Testis (tissue), 3 donors: ENCODE results near the gene NDFIP1. TPM values are rescaled to one million over a fixed set of nuclear protein-coding genes. Genes with fewer than 3 reads are reported as not detected.

Experiments used
- DNase-seq: peaks from one replicate; pipeline ENCODE4 v3.0.0-alpha.2; 2019
- H3K27ac ChIP-seq, 2 donors: fragments of 200-600 bp; sonication (generic); one replicate each; pipeline ENCODE4 v1.5.1; 2019
- H3K27me3 ChIP-seq: fragments of 200-600 bp; sonication (generic); one replicate; pipeline ENCODE4 v1.5.1; 2019
- H3K36me3 ChIP-seq: fragments of 200-600 bp; sonication (generic); one replicate; pipeline ENCODE4 v1.5.1; 2017; ENCODE audit warnings: low read depth; ENCODE audit errors: missing control alignments
- H3K4me1 ChIP-seq: fragments of 200-600 bp; sonication (generic); one replicate; pipeline ENCODE4 v1.5.1; 2019
- H3K4me3 ChIP-seq, 2 donors: fragments of 200-600 bp; sonication (generic); one replicate each; pipeline ENCODE4 v1.5.1; 2017 to 2019
- H3K9me3 ChIP-seq: fragments of 200-600 bp; sonication (generic); one replicate; pipeline ENCODE4 v1.5.1; 2017
- POLR2A ChIP-seq: fragments of 450-650 bp; IDR thresholded peaks from one replicate; pipeline ENCODE4 v1.6.1; 2017; ENCODE audit warnings: antibody characterized with exemption, mild to moderate bottlenecking, moderate library complexity
- WGBS, 2 donors: methylation state at CpG; one replicate each; pipeline ENCODE4 v1.1.5; 2018; 5-methylcytosine and 5-hydroxymethylcytosine counted together
- intact Hi-C: fragments of 100-400 bp; cut with DNase I; formaldehyde crosslinking; loops from one replicate; pipeline ENCODE4 v1.15.1; 2023; ENCODE audit warnings: low total_unique reads
- polyA plus RNA-seq: library from polyadenylated mRNA; stranded (reverse); fragments of 350-450 nt; fragmentation: Illumina TruSeq; extraction: RNeasy Lipid Tissue Mini Kit (QIAGEN cat#74804); gene quantifications from one replicate; pipeline ENCODE4 v1.2.3, GENCODE V29; 2014; ENCODE audit warnings: low read depth, low replicate concordance; ENCODE audit not compliant: insufficient read depth
- total RNA-seq, 2 donors: library from RNA; depleted of rRNA; stranded (reverse); fragments of >200 nt; gene quantifications; one replicate each; pipeline ENCODE4 v1.2.3, GENCODE V29; 2016
- TF ChIP-seq, protein P1 (sequence below), 3 experiments: fragments of 450-650 bp in 2 of 3; fragments of 200-600 bp in 1 of 3; sonication (generic) in 1 of 3; IDR thresholded peaks; one replicate each; pipeline ENCODE4 v1.5.1; 2016 to 2019; ENCODE audit warnings: antibody characterized with exemption in 3 of 3, mild to moderate bottlenecking in 2 of 3, moderate library complexity in 1 of 3

NDFIP1 gene
- total and polyA plus RNA-seq, 3 donors from 2014 or later = 88.7 to 319 (median 292) TPM

DNA sequence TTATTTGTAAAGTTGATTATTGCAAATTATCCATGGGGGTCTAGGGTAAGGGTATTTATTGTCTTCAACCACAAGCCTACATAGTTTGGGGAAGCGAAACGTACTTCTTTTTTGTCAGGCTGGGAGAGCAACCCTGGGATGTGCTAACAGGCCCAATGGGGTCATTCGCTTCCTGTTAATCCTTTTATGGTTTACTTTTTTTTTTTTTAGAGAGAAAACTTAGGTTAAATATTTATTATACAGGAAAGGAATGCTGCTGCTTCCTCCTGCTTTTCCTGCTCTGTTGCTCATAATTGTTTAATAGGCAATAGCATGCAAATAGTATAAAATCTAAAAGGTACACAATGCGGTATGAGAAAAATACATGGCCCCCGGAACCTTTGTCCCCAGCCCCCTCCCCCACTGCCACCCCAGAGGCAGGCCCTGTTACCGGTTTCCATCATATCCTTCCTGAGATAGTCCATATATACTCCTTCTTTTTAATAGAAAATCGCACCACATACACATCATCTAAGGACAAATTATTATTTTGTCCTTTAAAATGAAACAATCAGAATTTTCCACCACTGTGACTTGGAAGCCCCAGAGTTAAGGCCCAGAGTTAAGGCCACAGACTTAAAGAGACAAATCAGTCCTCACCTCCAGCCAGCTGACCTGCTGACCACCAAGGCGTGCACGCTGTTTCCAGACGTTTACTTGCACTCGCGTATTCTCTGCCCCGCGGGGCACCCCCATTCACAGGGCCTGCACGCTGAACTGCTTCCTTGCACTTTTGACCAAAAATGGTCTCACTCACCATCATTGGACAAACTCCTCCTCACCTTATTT lies 83.9 kb downstream of the NDFIP1 start:
- WGBS, 2 donors = 79 to 90% methylated on average over 15 of the region's 15 CpGs
- DNase-seq = no peak
- Histone ChIP-seq H3K27me3 (no peaks in the 10 kb centered on the region), H3K36me3 (no peaks in the 10 kb centered on the region), H3K4me1 (no peaks in the 10 kb centered on the region), H3K4me3 (no peak overlapping the region), H3K9me3 (no peaks in the 10 kb centered on the region), H3K27ac (no peak overlapping the region)
- TF ChIP-seq, protein P1, sequence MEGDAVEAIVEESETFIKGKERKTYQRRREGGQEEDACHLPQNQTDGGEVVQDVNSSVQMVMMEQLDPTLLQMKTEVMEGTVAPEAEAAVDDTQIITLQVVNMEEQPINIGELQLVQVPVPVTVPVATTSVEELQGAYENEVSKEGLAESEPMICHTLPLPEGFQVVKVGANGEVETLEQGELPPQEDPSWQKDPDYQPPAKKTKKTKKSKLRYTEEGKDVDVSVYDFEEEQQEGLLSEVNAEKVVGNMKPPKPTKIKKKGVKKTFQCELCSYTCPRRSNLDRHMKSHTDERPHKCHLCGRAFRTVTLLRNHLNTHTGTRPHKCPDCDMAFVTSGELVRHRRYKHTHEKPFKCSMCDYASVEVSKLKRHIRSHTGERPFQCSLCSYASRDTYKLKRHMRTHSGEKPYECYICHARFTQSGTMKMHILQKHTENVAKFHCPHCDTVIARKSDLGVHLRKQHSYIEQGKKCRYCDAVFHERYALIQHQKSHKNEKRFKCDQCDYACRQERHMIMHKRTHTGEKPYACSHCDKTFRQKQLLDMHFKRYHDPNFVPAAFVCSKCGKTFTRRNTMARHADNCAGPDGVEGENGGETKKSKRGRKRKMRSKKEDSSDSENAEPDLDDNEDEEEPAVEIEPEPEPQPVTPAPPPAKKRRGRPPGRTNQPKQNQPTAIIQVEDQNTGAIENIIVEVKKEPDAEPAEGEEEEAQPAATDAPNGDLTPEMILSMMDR (IDR thresholded peaks at IDR 0.05) = no peak
- no peak for TF ChIP-seq POLR2A
- intact Hi-C loops = no loop called here

DNA sequence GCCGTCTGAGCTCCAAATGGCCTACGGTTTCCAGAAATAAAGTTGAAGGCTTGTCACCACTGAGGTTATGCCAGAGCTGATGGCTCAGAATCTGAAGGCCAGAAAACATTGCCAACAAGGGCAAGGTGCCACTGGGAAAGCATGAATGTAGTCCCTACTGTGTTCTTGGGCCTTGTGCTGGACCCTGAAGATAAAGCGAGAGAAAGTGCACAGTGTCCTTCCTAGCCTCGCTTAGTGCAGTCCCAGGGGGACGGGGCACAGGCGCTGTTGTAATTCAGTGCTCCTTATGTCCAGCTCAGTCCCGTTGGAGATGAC lies 84.5 kb downstream of the NDFIP1 start:
- Histone ChIP-seq H3K36me3 (no peaks in the 10 kb centered on the region), H3K4me1 (no peaks in the 10 kb centered on the region), H3K27ac (no peak overlapping the region), H3K27me3 (no peaks in the 10 kb centered on the region), H3K9me3 (no peaks in the 10 kb centered on the region), H3K4me3 (no peak overlapping the region)
- DNase-seq = no peak
- TF ChIP-seq, protein P1 (IDR thresholded peaks at IDR 0.05) = no peak
- no peak for TF ChIP-seq POLR2A
- WGBS, 2 donors = 76 to 92% methylated on average over 6 to 7 of the region's 7 CpGs
- intact Hi-C loops = no loop called here

DNA sequence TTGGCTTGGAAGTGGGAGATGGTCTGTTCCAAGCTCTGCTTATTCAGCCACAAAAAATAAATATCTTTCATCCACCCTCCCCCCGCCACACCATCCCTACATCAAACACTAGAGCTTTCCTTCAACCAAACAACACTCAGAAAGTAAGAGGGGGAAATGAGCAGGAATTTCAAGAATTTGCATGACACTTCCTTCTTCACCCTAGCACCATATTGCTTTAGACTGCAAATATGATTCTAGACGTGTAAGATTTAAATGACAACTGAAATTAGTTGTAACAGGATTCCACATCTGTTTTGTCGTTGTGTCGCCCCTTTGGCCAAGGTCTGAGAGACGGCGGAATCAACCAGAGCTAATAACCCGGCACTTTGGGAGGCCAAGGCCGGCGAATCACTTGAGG lies 88.5 kb downstream of the NDFIP1 start:
- Histone ChIP-seq H3K36me3 (no peaks in the 10 kb centered on the region), H3K27me3 (no peaks in the 10 kb centered on the region), H3K27ac (no peak overlapping the region), H3K9me3 (no peaks in the 10 kb centered on the region), H3K4me3 (no peak overlapping the region), H3K4me1 (no peaks in the 10 kb centered on the region)
- no peak for TF ChIP-seq POLR2A
- TF ChIP-seq, protein P1 (IDR thresholded peaks at IDR 0.05) = no peak
- DNase-seq = no peak
- WGBS, 2 donors = 88 to 95% methylated on average over 9 of the region's 9 CpGs
- intact Hi-C loops = no loop called here

DNA sequence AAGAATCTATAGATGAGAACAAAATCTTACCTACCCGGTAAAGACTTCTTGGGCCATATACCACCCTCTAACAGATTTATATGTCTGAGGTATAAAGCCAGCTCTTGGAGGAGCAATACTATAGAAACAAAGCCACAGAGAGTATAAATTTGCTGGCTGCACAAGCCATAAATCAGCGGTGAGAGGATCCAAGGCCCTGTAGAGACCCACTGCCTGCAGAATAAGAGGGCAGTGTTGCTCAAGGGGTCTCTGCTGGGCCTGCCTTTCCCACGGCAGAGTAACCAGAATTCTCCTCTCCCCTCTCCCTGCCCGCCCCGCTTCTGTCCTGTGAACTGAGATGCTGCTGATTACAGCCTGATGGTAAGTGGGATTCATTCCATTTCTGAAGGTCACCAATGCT lies 89.2 kb downstream of the NDFIP1 start:
- Histone ChIP-seq H3K4me3 (no peak overlapping the region), H3K27me3 (no peaks in the 10 kb centered on the region), H3K36me3 (no peaks in the 10 kb centered on the region), H3K27ac (no peak overlapping the region), H3K9me3 (no peaks in the 10 kb centered on the region), H3K4me1 (no peaks in the 10 kb centered on the region)
- DNase-seq = no peak
- WGBS, 2 donors = 97 to 99% methylated on average over 5 of the region's 5 CpGs
- no peak for TF ChIP-seq POLR2A
- TF ChIP-seq, protein P1 (IDR thresholded peaks at IDR 0.05) = no peak
- intact Hi-C loops = no loop called here

DNA sequence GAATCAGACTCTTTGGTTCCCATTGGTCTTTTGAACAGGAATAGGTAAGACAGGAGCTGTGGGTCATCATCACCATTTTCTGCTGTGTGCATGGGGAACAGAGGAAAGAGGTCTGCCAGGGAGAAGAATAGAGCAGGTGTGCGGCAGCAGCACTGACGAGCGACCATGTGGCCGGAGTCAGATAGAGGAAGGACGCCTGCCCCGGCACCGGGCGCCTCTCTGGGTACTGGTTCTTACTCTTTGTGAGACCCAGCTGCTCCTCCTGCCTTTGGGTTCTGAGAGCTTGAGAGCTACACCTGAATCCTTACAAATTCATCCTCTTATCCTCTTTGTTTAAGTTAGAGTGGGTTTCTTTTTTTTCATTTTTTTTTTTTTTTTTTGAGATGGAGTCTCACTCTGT lies 90.8 kb downstream of the NDFIP1 start:
- Histone ChIP-seq H3K4me3 (no peak overlapping the region), H3K4me1 (no peaks in the 10 kb centered on the region), H3K27ac (no peak overlapping the region), H3K36me3 (no peaks in the 10 kb centered on the region), H3K27me3 (no peaks in the 10 kb centered on the region), H3K9me3 (no peaks in the 10 kb centered on the region)
- intact Hi-C loops = no loop called here
- TF ChIP-seq, protein P1 (IDR thresholded peaks at IDR 0.05) = no peak
- no peak for TF ChIP-seq POLR2A
- WGBS, 2 donors = 92 to 95% methylated on average over 8 of the region's 8 CpGs
- no peak for DNase-seq
